LNCAP (cell line): ENCODE results near the gene ESR1.

Experiments
- CTCF ChIP-seq: fragments of 450-650 bp; IDR thresholded peaks from 2 replicates; pipeline ENCODE4 v1.5.1; 2017; ENCODE audit warnings: mild to moderate bottlenecking

ESR1 gene

GRCh38 chr6:152127432-152128165 lies 320.1 kb downstream of the ESR1 start:
- no peak for TF ChIP-seq CTCF

GRCh38 chr6:152129691-152130151 lies 322.2 kb downstream of the ESR1 start:
- no peak for TF ChIP-seq CTCF

GRCh38 chr6:152130441-152130840 lies 323.0 kb downstream of the ESR1 start:
- no peak for TF ChIP-seq CTCF

GRCh38 chr6:152135755-152136448 lies 328.4 kb downstream of the ESR1 start:
- no peak for TF ChIP-seq CTCF

GRCh38 chr6:152136449-152136825 lies 329.0 kb downstream of the ESR1 start:
- TF ChIP-seq CTCF = no peak

- TF ChIP-seq CTCF = no peak
These were observed 334.6 kb downstream of the ESR1 start for GRCh38 chr6:152142105-152142504.

- no peak for TF ChIP-seq CTCF
These were observed 335.9 kb downstream of the ESR1 start for GRCh38 chr6:152143359-152143758.
